T-helper 1 cell treated with Interleukin-12 subunit alpha and Interleukin-12 subunit beta and Interleukin-4 antibody, amounts not matched to agents 30 μg/mL and 1 μg/mL, for 36 hours (primary cell): ENCODE data around the gene PSMB5.
A peak's percentile ranks its signal among the peaks of the same experiment; 100 is the strongest.

Source experiments
- H3K27ac Mint-ChIP-seq: one replicate; pipeline ENCODE4 v1.8.0; 2021; ENCODE audit warnings: mild to moderate bottlenecking, mixed read lengths
- H3K27me3 Mint-ChIP-seq: one replicate; pipeline ENCODE4 v1.8.0; 2021; ENCODE audit warnings: low read depth, mixed read lengths
- H3K36me3 Mint-ChIP-seq: one replicate; pipeline ENCODE4 v1.8.0; 2021; ENCODE audit warnings: low read depth, mixed read lengths
- H3K4me1 Mint-ChIP-seq: one replicate; pipeline ENCODE4 v1.8.0; 2021; ENCODE audit warnings: low read depth, mixed read lengths
- H3K4me3 Mint-ChIP-seq: one replicate; pipeline ENCODE4 v1.8.0; 2021; ENCODE audit warnings: mild to moderate bottlenecking, moderate library complexity, mixed read lengths
- H3K9me3 Mint-ChIP-seq: one replicate; pipeline ENCODE4 v1.8.0; 2021; ENCODE audit warnings: mixed read lengths

The PSMB5 gene

DNA sequence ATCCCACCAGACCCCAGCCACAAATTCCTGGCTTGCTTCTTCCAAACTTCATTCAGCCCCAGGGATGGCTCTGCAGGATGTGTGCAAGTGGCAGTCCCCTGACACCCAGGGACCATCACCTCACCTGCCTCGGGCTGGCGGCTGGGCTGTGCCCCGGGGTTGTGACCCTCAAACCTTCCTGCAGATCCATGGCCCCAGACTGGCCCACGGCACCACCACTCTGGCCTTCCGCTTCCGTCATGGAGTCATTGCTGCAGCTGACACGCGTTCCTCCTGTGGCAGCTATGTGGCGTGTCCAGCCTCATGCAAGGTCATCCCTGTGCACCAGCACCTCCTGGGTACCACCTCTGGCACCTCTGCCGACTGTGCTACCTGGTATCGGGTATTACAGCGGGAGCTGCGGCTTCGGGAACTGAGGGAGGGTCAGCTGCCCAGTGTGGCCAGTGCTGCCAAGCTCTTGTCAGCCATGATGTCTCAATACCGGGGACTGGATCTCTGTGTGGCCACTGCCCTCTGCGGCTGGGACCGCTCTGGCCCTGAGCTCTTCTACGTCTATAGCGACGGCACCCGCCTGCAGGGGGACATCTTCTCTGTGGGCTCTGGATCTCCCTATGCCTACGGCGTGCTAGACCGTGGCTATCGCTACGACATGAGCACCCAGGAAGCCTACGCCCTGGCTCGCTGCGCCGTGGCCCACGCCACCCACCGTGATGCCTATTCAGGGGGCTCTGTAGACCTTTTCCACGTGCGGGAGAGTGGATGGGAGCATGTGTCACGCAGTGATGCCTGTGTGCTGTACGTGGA is 7.7 kb upstream of the PSMB5 start, which contains the start of gene PSMB11:
PSMB11 (plus strand) TSS at position 51 of the 804 bp plus-strand sequence; CDS start at position 65, 14 bp downstream.
- Mint-ChIP-seq H3K27ac (no peak within 1 kb of the TSS), H3K4me3 (no peak within 1 kb of the TSS), H3K36me3 (no peaks in the 10 kb centered on the region), H3K4me1 (no peaks in the 10 kb centered on the region), H3K9me3 (no peaks in the 10 kb centered on the region), H3K27me3 (no peaks in the 10 kb centered on the region)

DNA sequence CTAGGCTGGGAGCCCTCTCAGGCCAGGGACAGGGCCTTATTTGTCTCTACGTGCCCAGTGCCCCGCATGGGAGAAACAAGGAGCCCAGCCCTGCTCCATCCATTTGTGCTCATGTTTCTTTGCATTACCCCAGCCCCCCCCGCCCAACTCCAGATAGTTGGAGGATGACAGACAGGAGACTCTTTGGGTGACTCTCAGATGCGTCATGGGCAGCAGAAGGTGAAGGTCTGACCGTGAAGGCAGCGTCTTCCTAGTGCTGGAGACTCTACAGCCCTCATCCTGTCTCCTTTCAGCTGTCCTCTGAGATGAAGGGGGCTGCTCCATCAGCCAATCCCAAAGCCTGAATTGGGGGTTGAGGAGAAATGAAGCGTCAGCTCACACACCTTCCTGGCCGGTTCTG is 7.0 kb upstream of the PSMB5 start:
- H3K27me3 Mint-ChIP-seq: no peaks in the 10 kb centered on the region
- no peaks in the 10 kb centered on the region for H3K36me3 Mint-ChIP-seq
- H3K9me3 Mint-ChIP-seq: no peaks in the 10 kb centered on the region
- no peak overlapping the region for H3K27ac Mint-ChIP-seq
- H3K4me1 Mint-ChIP-seq: no peaks in the 10 kb centered on the region
- no peak overlapping the region for H3K4me3 Mint-ChIP-seq

DNA sequence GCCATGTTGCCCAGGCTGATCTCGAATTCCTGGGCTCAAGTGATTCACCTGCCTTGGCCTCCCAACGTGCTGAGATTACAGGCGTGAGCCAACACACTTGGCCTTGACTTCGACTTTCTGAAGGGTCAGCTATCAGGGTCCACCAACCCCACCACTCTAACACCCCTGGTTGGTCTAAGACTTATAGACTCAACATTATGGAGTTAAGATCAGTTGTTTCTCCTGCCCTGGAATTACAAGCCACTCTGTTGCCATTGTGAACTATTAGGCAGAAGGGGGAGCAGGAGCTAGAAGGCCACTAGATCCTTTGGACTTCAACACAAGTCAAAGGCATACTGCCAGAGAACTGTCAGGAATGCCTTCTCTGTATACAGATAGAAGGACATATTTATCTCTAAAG is 5.4 kb upstream of the PSMB5 start:
- no peak overlapping the region for H3K27ac Mint-ChIP-seq
- H3K4me3 Mint-ChIP-seq: no peak overlapping the region
- H3K27me3 Mint-ChIP-seq: no peaks in the 10 kb centered on the region
- H3K4me1 Mint-ChIP-seq: peaks cover 8% of the 10 kb centered on the region
- H3K36me3 Mint-ChIP-seq: no peaks in the 10 kb centered on the region
- H3K9me3 Mint-ChIP-seq: no peaks in the 10 kb centered on the region

DNA sequence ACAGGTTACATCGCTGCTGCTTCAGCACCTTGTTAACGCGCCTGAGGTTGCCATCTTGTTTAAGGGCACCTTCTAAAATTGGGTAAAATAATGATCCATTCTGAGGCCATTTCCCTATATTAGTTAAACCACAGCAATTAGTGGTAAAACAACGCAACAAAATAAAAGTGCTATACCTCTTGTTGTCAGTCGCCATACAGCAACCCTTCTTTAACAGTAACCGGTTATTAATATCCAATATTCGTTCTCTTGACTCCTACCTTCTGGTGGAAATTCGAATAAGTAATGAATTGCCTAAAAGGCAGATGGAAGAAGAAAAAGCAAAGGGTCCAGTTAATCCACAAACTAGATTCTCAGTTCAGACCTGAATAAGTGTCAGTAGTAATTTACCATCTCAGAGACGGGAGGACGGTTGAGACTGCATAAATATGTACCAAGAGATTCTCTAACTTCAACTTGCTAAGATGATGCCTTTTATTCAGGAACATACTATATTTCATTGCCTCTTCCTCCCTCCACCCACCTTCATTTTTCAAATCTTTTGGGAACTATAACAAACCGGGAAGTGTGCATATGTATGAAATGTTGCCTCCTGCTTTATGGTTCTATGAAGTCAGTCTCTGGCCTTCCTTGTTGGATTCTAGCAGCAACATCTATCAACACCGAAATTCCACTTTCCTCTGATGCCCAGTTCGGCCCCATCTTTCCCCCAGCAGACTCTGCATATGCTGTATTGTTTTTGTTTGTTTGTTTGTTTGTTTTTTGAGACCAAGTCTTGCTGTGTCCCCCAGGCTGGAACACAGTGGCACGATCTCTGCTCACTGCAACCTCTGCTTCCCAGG is 824 bp upstream of the PSMB5 start:
- Mint-ChIP-seq H3K9me3 (no peaks in the 10 kb centered on the region), H3K36me3 (peaks cover 18% of the 10 kb centered on the region), H3K4me3 (peak overlapping the region; percentile 92), H3K27me3 (no peaks in the 10 kb centered on the region), H3K27ac (peak overlapping the region; percentile 98), H3K4me1 (peaks cover 21% of the 10 kb centered on the region)

DNA sequence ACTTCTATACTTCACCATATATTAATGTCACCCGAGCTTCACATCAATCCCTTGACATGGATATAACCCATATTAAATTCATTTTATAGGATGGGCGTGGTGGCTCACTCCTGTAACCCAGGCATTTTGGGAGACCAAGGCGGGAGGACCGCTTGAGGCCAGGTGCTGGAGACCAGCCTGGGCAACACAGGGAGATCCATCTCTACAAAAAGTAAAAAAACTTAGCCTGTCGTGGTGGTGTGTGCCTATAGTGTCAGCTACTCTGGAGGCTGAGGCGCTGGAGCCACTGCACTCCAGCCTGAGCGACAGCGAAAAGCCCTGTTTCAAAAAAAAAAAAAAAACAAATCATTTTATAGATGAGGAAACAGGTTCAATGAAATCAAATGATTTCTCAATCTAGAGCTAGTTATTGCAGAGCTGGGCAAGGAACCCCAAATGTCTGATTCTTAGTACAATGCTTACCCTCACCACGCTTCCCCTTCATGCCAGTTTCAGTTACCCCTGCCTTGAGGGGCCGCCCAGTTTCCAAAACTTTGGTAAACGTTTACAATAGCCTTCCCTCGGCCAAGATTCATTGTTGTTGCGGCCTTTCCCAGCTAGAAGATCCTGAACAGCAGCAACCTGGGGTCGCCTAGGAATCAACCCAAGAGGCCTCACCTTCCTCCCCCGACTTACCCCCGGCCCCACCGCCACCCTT is 751 bp downstream of the PSMB5 start:
- no peaks in the 10 kb centered on the region for H3K27me3 Mint-ChIP-seq
- peak overlapping the region; percentile 98 for H3K27ac Mint-ChIP-seq
- no peaks in the 10 kb centered on the region for H3K9me3 Mint-ChIP-seq
- H3K4me1 Mint-ChIP-seq: peaks cover 25% of the 10 kb centered on the region
- peak overlapping the region; percentile 92 for H3K4me3 Mint-ChIP-seq
- H3K36me3 Mint-ChIP-seq: peaks cover 23% of the 10 kb centered on the region

DNA sequence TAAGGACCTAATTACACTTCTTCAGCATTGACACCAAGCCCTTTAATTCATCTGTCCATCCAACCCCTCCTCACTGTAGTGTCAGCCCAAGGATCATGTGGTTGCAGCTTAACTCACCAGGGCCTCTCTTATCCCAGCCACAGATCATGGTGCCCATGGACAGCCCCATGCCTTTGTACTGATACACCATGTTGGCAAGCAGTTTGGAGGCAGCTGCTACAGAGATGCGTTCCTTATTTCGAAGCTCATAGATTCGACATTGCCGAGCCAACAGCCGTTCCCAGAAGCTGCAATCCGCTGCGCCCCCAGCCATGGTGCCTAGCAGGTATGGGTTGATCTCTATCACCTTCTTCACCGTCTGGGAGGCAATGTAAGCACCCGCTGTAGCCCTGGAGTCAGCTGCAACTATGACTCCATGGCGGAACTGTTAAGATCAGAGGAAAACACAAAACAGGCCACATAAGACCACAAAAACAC is 1.4 kb downstream of the PSMB5 start:
- peak overlapping the region; percentile 98 for H3K27ac Mint-ChIP-seq
- H3K4me3 Mint-ChIP-seq: peak overlapping the region; percentile 92
- no peaks in the 10 kb centered on the region for H3K27me3 Mint-ChIP-seq
- peaks cover 29% of the 10 kb centered on the region for H3K4me1 Mint-ChIP-seq
- H3K36me3 Mint-ChIP-seq: peaks cover 27% of the 10 kb centered on the region
- H3K9me3 Mint-ChIP-seq: no peaks in the 10 kb centered on the region

DNA sequence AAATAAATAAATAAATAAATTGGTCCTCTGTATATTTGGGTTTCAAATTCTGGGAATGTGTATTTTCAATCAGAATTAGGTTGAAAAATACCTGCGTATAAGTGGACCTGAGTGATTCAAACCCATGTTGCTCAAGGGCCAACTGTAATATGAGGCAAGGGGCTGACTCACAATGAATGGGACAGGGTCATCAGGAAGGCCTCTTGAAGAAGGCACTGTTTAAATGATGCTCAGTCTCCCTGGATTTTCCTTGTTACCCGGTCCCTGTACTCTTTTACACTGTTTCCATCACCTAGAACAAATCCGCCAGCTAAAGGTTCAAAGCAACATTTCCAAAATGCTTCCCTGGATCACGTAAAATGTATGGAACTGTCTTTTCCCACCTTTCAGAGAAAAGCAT is 3.8 kb downstream of the PSMB5 start:
- no peak overlapping the region for H3K4me3 Mint-ChIP-seq
- peaks cover 35% of the 10 kb centered on the region for H3K4me1 Mint-ChIP-seq
- peaks cover 34% of the 10 kb centered on the region for H3K36me3 Mint-ChIP-seq
- no peak overlapping the region for H3K27ac Mint-ChIP-seq
- H3K9me3 Mint-ChIP-seq: no peaks in the 10 kb centered on the region
- H3K27me3 Mint-ChIP-seq: no peaks in the 10 kb centered on the region

DNA sequence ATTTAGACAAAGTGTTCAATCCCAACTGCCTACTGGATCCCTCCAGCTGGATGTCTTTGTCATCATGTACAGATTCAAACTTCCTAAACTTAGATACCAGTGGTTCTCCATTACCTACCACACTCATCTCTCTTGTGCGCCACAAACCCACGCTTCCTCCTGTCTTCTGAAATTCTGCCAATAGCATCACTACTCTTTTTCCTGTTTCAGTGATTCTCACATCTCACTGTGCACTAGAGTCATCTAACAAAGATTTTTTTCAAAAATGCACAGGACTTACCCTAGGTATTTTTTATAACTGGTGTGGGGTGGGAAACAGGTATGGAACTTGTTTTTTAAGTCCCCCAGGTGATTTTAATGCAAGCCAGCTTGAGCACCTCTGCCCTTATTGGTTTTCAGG is 5.9 kb downstream of the PSMB5 start:
- Mint-ChIP-seq H3K27ac (peak overlapping the region; percentile 6), H3K4me3 (peak overlapping the region; percentile 4), H3K36me3 (peaks cover 51% of the 10 kb centered on the region), H3K27me3 (no peaks in the 10 kb centered on the region), H3K4me1 (peaks cover 40% of the 10 kb centered on the region), H3K9me3 (no peaks in the 10 kb centered on the region)

DNA sequence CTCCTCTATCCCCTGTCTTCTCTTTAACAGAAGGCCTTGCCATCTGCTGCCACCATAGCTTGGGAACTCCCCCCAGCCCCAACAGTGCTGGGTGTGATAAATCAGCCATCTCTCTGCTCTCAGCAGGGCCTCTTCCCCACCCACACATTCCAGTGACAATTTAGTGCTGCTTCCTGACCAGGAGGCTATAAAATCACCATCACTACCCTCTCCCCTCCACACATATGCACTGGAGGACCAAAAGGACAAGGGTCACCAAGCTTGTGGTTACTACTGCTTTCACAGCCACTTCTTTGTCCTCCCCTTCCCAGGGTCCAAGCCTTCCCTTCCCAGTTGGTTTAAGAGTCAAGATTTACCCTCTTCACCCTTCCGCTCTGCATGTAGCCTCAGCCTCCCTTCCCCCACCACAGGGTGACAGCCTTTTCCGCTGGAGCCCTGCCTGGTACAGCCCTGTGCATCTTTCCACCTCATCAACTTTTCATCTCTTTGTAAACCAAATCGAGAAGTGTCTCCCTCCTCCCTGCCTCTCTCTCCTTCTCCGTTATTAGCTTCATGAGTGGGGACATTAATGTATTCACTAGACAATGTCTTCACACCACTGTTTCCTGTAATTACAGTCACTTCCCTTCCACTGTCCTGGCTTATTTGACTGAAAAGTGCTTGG is 9.4 kb downstream of the PSMB5 start:
- Mint-ChIP-seq H3K4me3 (peak overlapping the region; percentile 15), H3K27me3 (no peaks in the 10 kb centered on the region), H3K4me1 (peaks cover 51% of the 10 kb centered on the region), H3K36me3 (peaks cover 49% of the 10 kb centered on the region), H3K9me3 (no peaks in the 10 kb centered on the region), H3K27ac (peak overlapping the region; percentile 29)

DNA sequence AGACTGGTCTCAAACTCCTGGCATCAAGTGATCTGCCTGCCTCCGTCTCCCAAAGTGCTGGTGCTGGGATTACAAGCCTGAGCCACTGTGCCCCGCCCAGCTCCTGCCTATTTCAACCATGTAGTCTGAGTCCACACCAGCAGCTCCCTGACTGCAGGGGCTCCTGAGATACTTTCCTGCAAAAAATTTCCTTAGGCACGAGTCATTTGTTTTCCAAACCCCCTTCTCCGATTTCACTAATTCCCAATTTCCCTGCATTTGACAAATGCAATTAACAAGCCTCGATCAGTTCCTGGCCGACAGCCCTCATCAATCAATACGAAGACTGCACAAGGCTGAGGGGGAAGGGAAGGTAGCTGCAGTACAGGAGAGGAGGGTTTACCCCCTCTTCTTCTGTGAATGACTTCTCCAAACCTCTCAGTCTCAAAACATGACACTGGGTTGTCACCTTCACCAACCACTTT is 10.1 kb downstream of the PSMB5 start:
- no peak overlapping the region for H3K27ac Mint-ChIP-seq
- H3K36me3 Mint-ChIP-seq: peaks cover 49% of the 10 kb centered on the region
- no peaks in the 10 kb centered on the region for H3K27me3 Mint-ChIP-seq
- no peak overlapping the region for H3K4me3 Mint-ChIP-seq
- H3K9me3 Mint-ChIP-seq: no peaks in the 10 kb centered on the region
- peaks cover 51% of the 10 kb centered on the region for H3K4me1 Mint-ChIP-seq

DNA sequence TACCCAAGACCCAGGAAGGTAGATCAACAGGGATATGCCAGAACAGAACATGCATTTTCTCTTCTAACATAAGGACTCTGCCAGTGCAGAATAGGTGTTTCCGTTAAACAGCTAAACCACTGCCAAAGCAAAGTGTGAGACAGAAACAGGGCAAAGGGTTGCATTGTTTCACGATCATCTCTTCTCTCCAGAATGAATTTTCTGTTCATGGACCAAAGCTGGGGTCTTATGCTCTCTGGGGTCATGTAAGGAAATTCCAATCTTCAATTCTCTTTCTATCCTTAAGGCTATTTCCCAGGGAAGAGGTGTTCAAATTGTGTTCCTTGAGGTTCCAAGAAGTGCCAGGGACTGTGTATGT is 10.9 kb downstream of the PSMB5 start:
- Mint-ChIP-seq H3K4me3 (no peak overlapping the region), H3K36me3 (peaks cover 42% of the 10 kb centered on the region), H3K27ac (no peak overlapping the region), H3K4me1 (peaks cover 46% of the 10 kb centered on the region), H3K27me3 (no peaks in the 10 kb centered on the region), H3K9me3 (no peaks in the 10 kb centered on the region)

DNA sequence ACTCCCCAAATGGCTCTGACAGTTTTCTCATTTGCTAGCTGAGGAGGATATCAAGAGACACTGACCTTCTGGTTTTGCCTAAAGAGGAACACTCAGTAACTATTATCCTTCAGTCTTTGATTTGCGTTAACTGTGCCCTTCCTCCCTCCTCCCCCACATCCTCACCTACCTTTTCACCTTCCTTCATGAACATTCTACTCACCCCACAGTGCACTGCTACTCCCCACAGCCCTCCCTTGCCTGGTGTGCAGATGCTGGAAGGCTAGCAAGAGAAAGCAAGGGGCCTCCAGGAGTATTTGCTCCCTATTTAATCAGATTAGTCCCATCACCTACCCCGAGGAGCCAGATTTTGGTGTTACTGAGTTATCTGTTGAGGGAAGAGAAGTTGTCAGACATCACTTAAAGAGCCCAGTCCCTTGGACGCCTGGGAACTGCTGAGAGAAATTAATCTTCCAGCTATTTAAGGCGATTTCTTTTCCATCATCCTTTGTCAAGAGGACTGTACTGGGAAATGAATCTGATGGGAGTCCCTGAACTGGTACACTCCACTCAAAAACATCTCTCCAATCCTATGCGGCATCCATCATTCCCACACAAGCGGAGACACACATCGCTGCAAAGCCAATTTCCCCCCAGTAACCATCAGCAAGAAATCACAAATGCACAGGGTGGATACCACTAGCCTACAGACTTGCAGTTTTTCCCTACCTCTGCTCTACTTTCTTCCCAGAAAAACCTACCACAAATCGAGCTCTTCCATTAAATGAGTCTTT is 11.5 kb downstream of the PSMB5 start:
- H3K36me3 Mint-ChIP-seq: peaks cover 40% of the 10 kb centered on the region
- no peak overlapping the region for H3K4me3 Mint-ChIP-seq
- no peaks in the 10 kb centered on the region for H3K27me3 Mint-ChIP-seq
- H3K4me1 Mint-ChIP-seq: peaks cover 44% of the 10 kb centered on the region
- H3K9me3 Mint-ChIP-seq: no peaks in the 10 kb centered on the region
- peak overlapping the region; percentile 43 for H3K27ac Mint-ChIP-seq

DNA sequence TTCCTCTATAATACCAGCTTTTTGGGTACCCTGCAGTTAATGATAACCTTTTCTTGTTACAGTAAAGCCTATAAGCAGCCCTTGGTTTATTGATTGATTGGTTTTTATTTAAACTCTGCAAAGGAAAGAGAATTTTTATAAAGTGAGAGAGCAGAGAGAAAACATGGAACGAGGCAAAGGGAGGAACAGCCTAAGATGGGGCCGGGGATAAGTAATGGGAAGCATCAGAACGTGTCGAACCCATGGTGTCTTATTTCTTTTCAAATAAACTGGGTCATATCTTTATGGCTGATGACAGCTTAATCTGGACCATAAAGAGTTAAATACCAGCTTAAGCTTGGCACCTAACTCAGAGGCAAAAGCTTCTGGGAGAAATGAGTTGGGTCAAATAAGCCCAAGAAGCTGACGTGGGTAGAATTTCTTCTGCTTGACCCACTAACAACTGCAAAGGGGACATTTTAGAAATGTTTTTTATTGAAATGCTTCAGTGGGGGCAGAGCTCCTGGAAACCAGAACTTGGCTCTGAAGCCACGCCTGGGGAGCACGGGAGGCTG is 12.7 kb downstream of the PSMB5 start:
- no peaks in the 10 kb centered on the region for H3K27me3 Mint-ChIP-seq
- no peak overlapping the region for H3K27ac Mint-ChIP-seq
- H3K4me1 Mint-ChIP-seq: peaks cover 38% of the 10 kb centered on the region
- no peak overlapping the region for H3K4me3 Mint-ChIP-seq
- H3K36me3 Mint-ChIP-seq: peaks cover 35% of the 10 kb centered on the region
- H3K9me3 Mint-ChIP-seq: no peaks in the 10 kb centered on the region
